Common myeloid progenitor, CD34-positive (primary cell): ENCODE measurements around the gene WDR82.
"Not testable (repeated sequence)": the region's sequence is repeated elsewhere in the genome, so short reads cannot be mapped to it uniquely, and the experiment has no call there.

Source experiments
- CTCF ChIA-PET: fragments of 350-600 bp; sonication (Branson Sonifier 250); formaldehyde crosslinking; loops from one replicate; lab custom pipeline; 2021; ENCODE audit warnings: antibody characterized with exemption; lab: Charles Lee
- POLR2A ChIA-PET: fragments of 350-600 bp; sonication (Branson Sonifier 250); formaldehyde crosslinking; loops from one replicate; lab custom pipeline; 2021; ENCODE audit warnings: antibody characterized with exemption; lab: Charles Lee
- DNase-seq, 3 donors: peaks; one replicate each; pipeline versions ENCODE4 v3.0.0 to v3.0.0-alpha.2; 2013
- H3K27ac ChIP-seq, 2 experiments: 1 replicate in 1 of 2; 2 replicates in 1 of 2; pipeline ENCODE4 v1.7.0; 2013; ENCODE audit warnings: inconsistent platforms in 2 of 2, low read length in 2 of 2, mild to moderate bottlenecking in 2 of 2, low read depth in 1 of 2, moderate library complexity in 1 of 2; ENCODE audit not compliant: severe bottlenecking in 2 of 2, insufficient read depth in 1 of 2, poor library complexity in 1 of 2
- H3K27me3 ChIP-seq, 5 experiments: replicated peaks in 2 of 5; 1 replicate in 3 of 5; 2 replicates in 2 of 5; pipeline versions ENCODE4 v1.6.1 to v1.7.0; 2013; ENCODE audit warnings: low read length in 4 of 5, mild to moderate bottlenecking in 2 of 5, moderate library complexity in 2 of 5, inconsistent platforms in 1 of 5; ENCODE audit not compliant: insufficient read depth in 5 of 5, control insufficient read depth in 4 of 5
- H3K36me3 ChIP-seq, 4 experiments: 1 replicate in 2 of 4; 2 replicates in 2 of 4; pipeline versions ENCODE4 v1.6.1 to v1.7.0; 2013; ENCODE audit warnings: low read length in 3 of 4, control low read depth in 1 of 4, mild to moderate bottlenecking in 1 of 4; ENCODE audit not compliant: control insufficient read depth in 4 of 4, insufficient read depth in 4 of 4
- H3K4me1 ChIP-seq, 4 experiments: 1 replicate in 3 of 4; 2 replicates in 1 of 4; pipeline versions ENCODE4 v1.6.1 to v1.7.1; 2013; ENCODE audit warnings: low read length in 3 of 4, mild to moderate bottlenecking in 3 of 4, control low read depth in 1 of 4, inconsistent platforms in 1 of 4, moderate library complexity in 1 of 4; ENCODE audit not compliant: control insufficient read depth in 4 of 4, insufficient read depth in 4 of 4; ENCODE audit errors: control extremely low read depth in 1 of 4
- H3K4me3 ChIP-seq, 7 experiments: 1 replicate in 4 of 7; 2 replicates in 3 of 7; pipeline versions ENCODE4 v1.5.1 to v1.7.0; 2013; ENCODE audit warnings: mild to moderate bottlenecking in 7 of 7, low read length in 6 of 7, moderate library complexity in 6 of 7, inconsistent platforms in 2 of 7, low read depth in 2 of 7, control low read depth in 1 of 7; ENCODE audit not compliant: insufficient read depth in 4 of 7, control insufficient read depth in 1 of 7; ENCODE audit errors: extremely low read depth in 1 of 7
- H3K9me3 ChIP-seq, 5 experiments: 1 replicate in 4 of 5; 2 replicates in 1 of 5; pipeline versions ENCODE4 v1.6.1 to v1.7.1; 2013; ENCODE audit warnings: low read length in 4 of 5, mild to moderate bottlenecking in 2 of 5, inconsistent platforms in 1 of 5, low read depth in 1 of 5, moderate library complexity in 1 of 5; ENCODE audit not compliant: control insufficient read depth in 4 of 5, insufficient read depth in 2 of 5; ENCODE audit errors: control extremely low read depth in 1 of 5
- WGBS: methylation state at CpG from one replicate; pipeline ENCODE4 v1.1.5; 2013; ENCODE audit not compliant: insufficient coverage; 5-methylcytosine and 5-hydroxymethylcytosine counted together

WDR82 gene

DNA sequence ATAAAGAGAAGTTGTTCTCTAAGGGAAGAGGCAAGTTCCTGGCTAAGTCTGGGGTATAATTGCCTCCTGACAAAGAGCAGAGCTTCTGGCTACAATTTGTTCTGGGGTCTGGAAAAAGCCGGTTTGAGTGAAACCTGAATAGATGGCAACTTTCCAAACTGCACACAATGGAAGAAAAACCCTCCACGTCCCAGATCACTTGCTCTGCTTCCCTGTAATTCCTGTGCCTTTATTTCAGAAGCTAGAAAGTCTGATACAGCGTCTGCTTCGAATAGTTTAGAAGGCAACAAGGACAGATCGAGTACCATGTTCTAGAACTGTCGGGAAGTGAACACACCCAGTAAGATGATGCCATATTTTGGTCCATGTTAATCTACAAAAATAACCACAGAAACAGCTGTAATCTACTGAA, 1.6 kb upstream of the WDR82 start:
- 93% methylated on average over 6 of the region's 6 CpGs for WGBS
- Histone ChIP-seq H3K9me3 (no peaks in the 10 kb centered on the region), H3K4me1 (peaks cover 30 to 57% (median 44%) of the 10 kb centered on the region in 4 experiments), H3K36me3 (peaks cover 0 to 4% (median 0%) of the 10 kb centered on the region in 4 experiments), H3K27me3 (no peaks in the 10 kb centered on the region), H3K4me3 (no peak overlapping the region), H3K27ac (peak overlapping the region in 1 of 2 experiments; percentile 90)
- CTCF ChIA-PET: interaction anchor here (1.0 to 8.3 kb wide), 13 partner anchors 11 to 59 kb away, joined by 3 to 74 read pairs (median 11); partner anchors contain the start of genes PPM1M, TLR9 and TWF2
- POLR2A ChIA-PET: interaction anchor here (0.6 to 2.2 kb wide), 3 partner anchors 8 to 65 kb away, joined by 3 to 15 read pairs (median 3); partner anchors contain the start of gene GLYCTK
- no peak for DNase-seq

DNA sequence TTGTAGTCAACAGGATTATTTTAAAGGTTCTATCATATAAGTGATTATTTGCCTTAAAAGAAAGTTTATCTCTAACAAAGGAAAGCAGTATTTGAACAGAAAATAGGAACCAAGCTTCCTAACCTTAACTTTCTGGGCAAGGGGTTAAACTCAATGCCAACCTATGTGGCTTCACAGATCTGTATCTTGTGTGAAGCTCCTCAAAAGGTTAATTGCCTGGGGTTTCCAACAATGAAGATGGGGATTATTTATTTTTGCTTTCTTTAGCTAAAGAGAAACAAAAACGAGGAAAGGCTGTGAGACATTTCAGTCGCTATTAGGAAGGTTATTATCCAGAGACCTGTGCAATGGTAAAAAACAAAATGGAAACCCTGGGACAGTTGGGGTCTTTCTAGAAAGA, 1.1 kb upstream of the WDR82 start:
- Histone ChIP-seq H3K4me3 (peak overlapping the region in 2 of 7 experiments; percentile 91 to 97), H3K27ac (peak overlapping the region in 1 of 2 experiments; percentile 90), H3K9me3 (no peaks in the 10 kb centered on the region), H3K36me3 (peaks cover 0 to 6% (median 2%) of the 10 kb centered on the region in 4 experiments), H3K4me1 (peaks cover 30 to 59% (median 45%) of the 10 kb centered on the region in 4 experiments), H3K27me3 (no peaks in the 10 kb centered on the region)
- ChIA-PET POLR2A (interaction anchor here (1.0 to 2.2 kb wide), 2 partner anchors 8 to 40 kb away, joined by 4 to 15 read pairs; partner anchors contain the start of gene GLYCTK), CTCF (interaction anchor here (1.0 to 8.3 kb wide), 13 partner anchors 11 to 60 kb away, joined by 3 to 74 read pairs (median 11); partner anchors contain the start of genes PPM1M, TLR9 and TWF2)
- 86% methylated on average over 2 of the region's 2 CpGs for WGBS
- DNase-seq: no peak

DNA sequence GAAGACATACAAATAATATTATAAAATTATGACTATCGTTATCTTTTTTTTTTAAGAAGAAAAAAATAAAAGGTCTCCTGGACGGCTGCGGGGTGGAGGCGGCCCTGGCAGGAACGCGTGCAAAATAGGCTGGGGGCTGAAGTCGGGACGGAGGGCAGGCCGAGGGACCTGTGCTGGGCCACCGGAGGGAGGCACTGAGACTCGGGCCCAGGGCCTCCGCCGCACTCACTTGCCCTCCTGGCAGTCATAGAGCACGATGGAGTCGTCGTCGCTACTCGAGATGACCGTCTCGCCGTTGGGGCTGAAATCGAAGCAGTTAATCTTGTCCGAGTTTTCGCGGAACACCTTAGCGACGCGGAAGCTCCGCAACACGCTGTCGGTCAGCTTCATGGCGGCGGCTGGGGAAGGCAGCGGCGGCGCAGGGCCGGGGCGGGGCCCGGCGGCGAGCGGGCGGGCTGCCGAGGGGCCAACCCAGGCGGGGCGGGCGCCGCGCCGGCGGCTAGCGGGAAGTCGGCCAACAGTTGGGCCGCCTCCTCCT, 408 bp downstream of the WDR82 start:
- peak overlapping the region; percentile 86 to 90 for H3K27ac ChIP-seq
- no peaks in the 10 kb centered on the region for H3K27me3 ChIP-seq
- under 1% methylated on average over 41 of the region's 54 CpGs for WGBS
- CTCF ChIA-PET: interaction anchor here (0.9 to 8.3 kb wide), 14 partner anchors 12 to 61 kb away, joined by 3 to 74 read pairs (median 6); partner anchors contain the start of genes PPM1M and TWF2
- POLR2A ChIA-PET: interaction anchor here (0.6 to 2.2 kb wide), 11 partner anchors 10 to 124 kb away, joined by 3 to 15 read pairs (median 5); partner anchors contain the start of genes GLYCTK, PPM1M, TLR9 and TWF2
- no peaks in the 10 kb centered on the region for H3K9me3 ChIP-seq
- H3K4me3 ChIP-seq: peak overlapping the region; percentile 83 to 97 (median 94)
- peak; percentile 63 to 84 (median 76) for DNase-seq
- H3K36me3 ChIP-seq: peaks cover 0 to 20% (median 6%) of the 10 kb centered on the region in 4 experiments
- peaks cover 30 to 61% (median 45%) of the 10 kb centered on the region in 4 experiments for H3K4me1 ChIP-seq

GRCh38 chr3:52277071-52277964, 1.1 kb downstream of the WDR82 start:
- Histone ChIP-seq H3K36me3 (peaks cover 0 to 26% (median 10%) of the 10 kb centered on the region in 4 experiments), H3K27me3 (no peaks in the 10 kb centered on the region), H3K4me1 (peaks cover 25 to 55% (median 39%) of the 10 kb centered on the region in 4 experiments), H3K9me3 (no peaks in the 10 kb centered on the region), H3K27ac (peak overlapping the region; percentile 86 to 90), H3K4me3 (peak overlapping the region; percentile 83 to 97 (median 94))
- ChIA-PET CTCF (interaction anchor here (0.8 to 8.3 kb wide), 14 partner anchors 9 to 61 kb away, joined by 3 to 74 read pairs (median 6); partner anchors contain the start of genes GLYCTK, PPM1M and TWF2), POLR2A (interaction anchor here (0.8 to 2.0 kb wide), 9 partner anchors 10 to 123 kb away, joined by 3 to 12 read pairs (median 4); partner anchors contain the start of gene GLYCTK)
- WGBS: 4% methylated on average over 21 of the region's 28 CpGs
- peak; percentile 48 to 72 (median 66) for DNase-seq

GRCh38 chr3:52274781-52275180, 3.7 kb downstream of the WDR82 start:
- Histone ChIP-seq H3K4me1 (peaks cover 30 to 58% (median 39%) of the 10 kb centered on the region in 4 experiments), H3K27ac (peak overlapping the region in 1 of 2 experiments; percentile 54), H3K36me3 (peaks cover 0 to 45% (median 10%) of the 10 kb centered on the region in 4 experiments)
- H3K4me3 ChIP-seq, H3K27me3 ChIP-seq, H3K9me3 ChIP-seq, POLR2A ChIA-PET, DNase-seq: not testable (repeated sequence)
- WGBS: 100% methylated on average over 1 of the region's 18 CpGs
- CTCF ChIA-PET: interaction anchor here (1.2 to 8.3 kb wide), 3 partner anchors 27 to 38 kb away, joined by 4 to 74 read pairs (median 4); partner anchors contain the start of gene TWF2

DNA sequence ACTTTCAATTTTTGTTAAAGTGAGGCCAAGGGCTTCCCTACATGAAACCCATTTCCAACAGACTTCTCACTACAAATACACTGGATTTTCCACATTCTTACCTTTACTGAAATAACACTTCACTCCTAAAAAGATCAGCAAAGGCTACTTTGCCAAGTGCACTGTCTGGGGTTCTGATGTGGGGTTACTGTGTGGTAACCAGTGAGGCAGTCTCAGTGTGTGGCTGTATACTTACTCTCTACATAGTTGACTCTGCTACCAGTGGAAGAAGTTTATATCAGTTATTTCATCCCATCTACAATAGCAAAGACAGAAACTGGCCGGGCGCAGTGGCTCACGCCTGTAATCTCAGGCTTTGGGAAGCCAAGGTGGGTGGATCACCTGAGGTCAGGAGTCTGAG, 5.6 kb downstream of the WDR82 start:
- Histone ChIP-seq H3K9me3 (no peaks in the 10 kb centered on the region), H3K27me3 (no peaks in the 10 kb centered on the region), H3K36me3 (peaks cover 7 to 57% (median 22%) of the 10 kb centered on the region in 4 experiments), H3K27ac (no peak overlapping the region), H3K4me1 (peaks cover 27 to 52% (median 32%) of the 10 kb centered on the region in 4 experiments), H3K4me3 (no peak overlapping the region)
- CTCF ChIA-PET: interaction anchor here (0.9 to 2.8 kb wide), 3 partner anchors 13 to 47 kb away, joined by 3 to 12 read pairs (median 3); partner anchors contain the start of gene TLR9
- DNase-seq: no peak
- POLR2A ChIA-PET: interaction anchor here (0.7 to 0.9 kb wide), 2 partner anchors 19 to 218 kb away, joined by 5 to 6 read pairs; no protein-coding TSS in a partner anchor
- WGBS: 84% methylated on average over 2 of the region's 3 CpGs
